ENCODE data around the gene FADS3.

The FADS3 gene

DNA sequence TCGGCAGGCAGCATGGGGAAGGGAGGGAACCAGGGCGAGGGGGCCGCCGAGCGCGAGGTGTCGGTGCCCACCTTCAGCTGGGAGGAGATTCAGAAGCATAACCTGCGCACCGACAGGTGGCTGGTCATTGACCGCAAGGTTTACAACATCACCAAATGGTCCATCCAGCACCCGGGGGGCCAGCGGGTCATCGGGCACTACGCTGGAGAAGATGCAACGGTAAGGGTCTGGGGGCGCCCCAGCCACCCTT, 63.0 kb downstream of the FADS3 start:
- in situ Hi-C loops (cut with HindIII; ENCODE audit: low pct_ligation_motif_present, low sequenced_read_pairs): no loop called here

DNA sequence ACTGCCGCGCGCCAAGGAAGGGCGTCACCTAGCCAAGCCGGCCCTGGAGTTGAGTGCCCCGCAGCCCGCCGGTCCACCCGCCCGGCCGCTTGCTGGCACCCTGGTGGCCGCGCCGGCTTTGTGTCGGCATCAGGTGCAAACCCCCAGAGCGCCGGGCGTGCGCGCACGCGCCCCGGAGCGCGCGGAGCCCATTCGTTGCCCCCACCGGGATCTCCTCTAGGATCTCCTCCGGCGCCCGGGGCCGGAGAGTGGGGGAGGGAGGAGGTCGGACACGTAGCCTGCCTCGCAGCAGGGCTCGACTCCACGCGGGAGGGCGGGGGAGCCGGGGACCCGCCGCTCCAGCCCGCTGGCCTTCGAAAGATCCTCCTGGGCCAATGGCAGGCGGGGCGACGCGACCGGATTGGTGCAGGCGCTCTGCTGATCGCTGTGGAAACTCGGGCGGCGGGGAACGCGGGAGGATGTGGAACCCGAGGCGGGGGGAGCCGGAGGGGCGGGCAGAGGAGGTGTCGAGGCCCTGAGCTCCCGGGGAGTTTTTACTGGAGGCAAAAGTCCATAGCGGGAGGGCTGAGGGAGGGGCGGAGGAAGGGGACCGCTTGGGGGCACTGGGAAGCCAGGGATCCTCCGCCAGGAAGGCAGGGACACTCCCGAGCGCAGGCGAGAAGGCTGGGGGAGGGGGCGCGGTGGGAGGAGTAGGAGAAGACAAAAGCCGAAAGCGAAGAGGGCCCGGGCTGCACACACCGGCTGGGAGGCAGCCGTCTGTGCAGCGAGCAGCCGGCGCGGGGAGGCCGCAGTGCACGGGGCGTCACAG, 63.6 kb downstream of the FADS3 start, which contains the start of gene FADS2:
TSS of gene FADS2 (plus strand) at position 730 of the 808 bp plus-strand sequence. CDS start 91 bp downstream, outside the sequence.
- no peaks in the 10 kb centered on the region for H3K36me3 ChIP-seq (replicated peaks)
- TF ChIP-seq, protein P1, sequence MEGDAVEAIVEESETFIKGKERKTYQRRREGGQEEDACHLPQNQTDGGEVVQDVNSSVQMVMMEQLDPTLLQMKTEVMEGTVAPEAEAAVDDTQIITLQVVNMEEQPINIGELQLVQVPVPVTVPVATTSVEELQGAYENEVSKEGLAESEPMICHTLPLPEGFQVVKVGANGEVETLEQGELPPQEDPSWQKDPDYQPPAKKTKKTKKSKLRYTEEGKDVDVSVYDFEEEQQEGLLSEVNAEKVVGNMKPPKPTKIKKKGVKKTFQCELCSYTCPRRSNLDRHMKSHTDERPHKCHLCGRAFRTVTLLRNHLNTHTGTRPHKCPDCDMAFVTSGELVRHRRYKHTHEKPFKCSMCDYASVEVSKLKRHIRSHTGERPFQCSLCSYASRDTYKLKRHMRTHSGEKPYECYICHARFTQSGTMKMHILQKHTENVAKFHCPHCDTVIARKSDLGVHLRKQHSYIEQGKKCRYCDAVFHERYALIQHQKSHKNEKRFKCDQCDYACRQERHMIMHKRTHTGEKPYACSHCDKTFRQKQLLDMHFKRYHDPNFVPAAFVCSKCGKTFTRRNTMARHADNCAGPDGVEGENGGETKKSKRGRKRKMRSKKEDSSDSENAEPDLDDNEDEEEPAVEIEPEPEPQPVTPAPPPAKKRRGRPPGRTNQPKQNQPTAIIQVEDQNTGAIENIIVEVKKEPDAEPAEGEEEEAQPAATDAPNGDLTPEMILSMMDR (IDR thresholded peaks at IDR 0.05; ENCODE audit: low read depth, low read length, missing control alignments): peak; percentile 28
- H3K27me3 ChIP-seq (replicated peaks): no peaks in the 10 kb centered on the region
- peak within 1 kb of the TSS; percentile 58 for H3K27ac ChIP-seq
- peak; percentile 93 for DNase-seq
- peak within 1 kb of the TSS; percentile 97 for H3K4me3 ChIP-seq (ENCODE audit: low read depth, low read length)
- in situ Hi-C loops (cut with HindIII; ENCODE audit: low pct_ligation_motif_present, low sequenced_read_pairs): no loop called here

More for the DNA sequence above, 63.0 kb downstream of the FADS3 start:
- Histone ChIP-seq H3K27me3 (replicated peaks) (no peaks in the 10 kb centered on the region), H3K4me3 (ENCODE audit: low read depth, low read length) (peak overlapping the region; percentile 97), H3K27ac (peak overlapping the region; percentile 58), H3K36me3 (replicated peaks) (no peaks in the 10 kb centered on the region)
- no peak for DNase-seq
- TF ChIP-seq, protein P1 (IDR thresholded peaks at IDR 0.05; ENCODE audit: low read depth, low read length, missing control alignments): no peak

DNA sequence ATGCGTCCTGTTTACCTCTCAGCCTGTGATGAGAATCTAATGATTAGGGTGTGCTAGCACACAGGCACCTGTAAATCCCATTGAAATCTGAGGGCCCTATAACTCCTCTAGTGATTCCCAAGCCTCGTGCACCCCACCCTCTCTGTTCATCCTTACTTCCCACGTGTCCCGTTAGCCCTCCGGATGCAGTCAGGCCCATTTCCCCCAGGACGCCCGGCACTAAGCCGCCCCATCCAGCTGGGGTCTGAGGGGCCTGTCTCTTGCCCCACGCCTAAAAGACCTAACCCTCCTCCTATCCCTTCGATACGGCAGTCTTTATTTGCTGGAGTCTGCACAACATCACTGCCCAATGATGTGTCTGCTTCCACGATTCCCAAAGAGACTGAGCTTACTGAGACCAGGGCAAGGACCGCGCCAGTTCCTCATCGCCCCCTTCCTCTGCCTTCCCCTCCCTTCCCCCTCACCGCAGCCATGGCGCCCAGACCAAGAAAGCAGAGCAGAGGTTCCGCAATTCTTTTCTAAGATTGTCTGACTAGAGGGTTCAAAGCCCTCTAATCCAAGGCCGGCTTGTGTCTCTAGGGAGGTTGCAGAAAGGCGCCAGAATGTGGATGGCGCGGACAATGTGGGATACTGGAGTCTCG, 64.3 kb downstream of the FADS3 start:
- H3K36me3 ChIP-seq (replicated peaks): no peaks in the 10 kb centered on the region
- peak overlapping the region; percentile 97 for H3K4me3 ChIP-seq (ENCODE audit: low read depth, low read length)
- in situ Hi-C loops (cut with HindIII; ENCODE audit: low pct_ligation_motif_present, low sequenced_read_pairs): no loop called here
- TF ChIP-seq, protein P1 (IDR thresholded peaks at IDR 0.05; ENCODE audit: low read depth, low read length, missing control alignments): no peak
- no peaks in the 10 kb centered on the region for H3K27me3 ChIP-seq (replicated peaks)
- H3K27ac ChIP-seq: peak overlapping the region; percentile 58
- DNase-seq: no peak
